ENCODE measurements around the gene RIPK3.
A peak's percentile ranks its signal among the peaks of the same experiment; 100 is the strongest.

The RIPK3 gene

GRCh38 chr14:24348186-24348585 lies 8.4 kb upstream of the RIPK3 start:
- no peak overlapping the region for H3K4me3 ChIP-seq (ENCODE audit: low read depth in 1 of 2, low read length in 2 of 2)
- H3K9me3 ChIP-seq (ENCODE audit: control insufficient read depth in 1 of 2, low read length in 2 of 2) = no peaks in the 10 kb centered on the region
- H3K4me1 ChIP-seq (ENCODE audit: control insufficient read depth in 1 of 2, insufficient read depth in 2 of 2, low read length in 2 of 2) = peaks cover 12 to 17% of the 10 kb centered on the region in 2 donors
- H3K9ac ChIP-seq (ENCODE audit: low read depth in 1 of 2, low read length in 2 of 2) = no peak overlapping the region
- H3K27me3 ChIP-seq (ENCODE audit: control insufficient read depth in 1 of 2, insufficient read depth in 2 of 2, low read length in 2 of 2) = peaks cover 0 to 4% of the 10 kb centered on the region in 2 donors
- no peaks in the 10 kb centered on the region for H3K36me3 ChIP-seq (ENCODE audit: control insufficient read depth in 1 of 2, insufficient read depth in 2 of 2, low read length in 2 of 2)
- no peak overlapping the region for H3K27ac ChIP-seq (ENCODE audit: low read depth, low read length)

- Histone ChIP-seq H3K27me3 (ENCODE audit: control insufficient read depth in 1 of 2, insufficient read depth in 2 of 2, low read length in 2 of 2) (peaks cover 0 to 4% of the 10 kb centered on the region in 2 donors), H3K4me1 (ENCODE audit: control insufficient read depth in 1 of 2, insufficient read depth in 2 of 2, low read length in 2 of 2) (peaks cover 12 to 17% of the 10 kb centered on the region in 2 donors), H3K9ac (ENCODE audit: low read depth in 1 of 2, low read length in 2 of 2) (no peak overlapping the region), H3K4me3 (ENCODE audit: low read depth in 1 of 2, low read length in 2 of 2) (no peak overlapping the region), H3K36me3 (ENCODE audit: control insufficient read depth in 1 of 2, insufficient read depth in 2 of 2, low read length in 2 of 2) (no peaks in the 10 kb centered on the region), H3K9me3 (ENCODE audit: control insufficient read depth in 1 of 2, low read length in 2 of 2) (no peaks in the 10 kb centered on the region), H3K27ac (ENCODE audit: low read depth, low read length) (no peak overlapping the region)
These were observed 7.3 kb upstream of the RIPK3 start for GRCh38 chr14:24347134-24347533.

GRCh38 chr14:24343795-24344660 lies 4.2 kb upstream of the RIPK3 start:
- H3K9me3 ChIP-seq (ENCODE audit: control insufficient read depth in 1 of 2, low read length in 2 of 2) = no peaks in the 10 kb centered on the region
- H3K27me3 ChIP-seq (ENCODE audit: control insufficient read depth in 1 of 2, insufficient read depth in 2 of 2, low read length in 2 of 2) = no peaks in the 10 kb centered on the region
- no peak overlapping the region for H3K27ac ChIP-seq (ENCODE audit: low read depth, low read length)
- H3K4me3 ChIP-seq (ENCODE audit: low read depth in 1 of 2, low read length in 2 of 2) = no peak overlapping the region
- no peak overlapping the region for H3K9ac ChIP-seq (ENCODE audit: low read depth in 1 of 2, low read length in 2 of 2)
- no peaks in the 10 kb centered on the region for H3K36me3 ChIP-seq (ENCODE audit: control insufficient read depth in 1 of 2, insufficient read depth in 2 of 2, low read length in 2 of 2)
- peaks cover 19 to 20% of the 10 kb centered on the region in 2 donors for H3K4me1 ChIP-seq (ENCODE audit: control insufficient read depth in 1 of 2, insufficient read depth in 2 of 2, low read length in 2 of 2)

- H3K4me3 ChIP-seq (ENCODE audit: low read depth in 1 of 2, low read length in 2 of 2) = no peak overlapping the region
- H3K27me3 ChIP-seq (ENCODE audit: control insufficient read depth in 1 of 2, insufficient read depth in 2 of 2, low read length in 2 of 2) = no peaks in the 10 kb centered on the region
- H3K36me3 ChIP-seq (ENCODE audit: control insufficient read depth in 1 of 2, insufficient read depth in 2 of 2, low read length in 2 of 2) = peaks cover 2 to 4% of the 10 kb centered on the region in 2 donors
- H3K9ac ChIP-seq (ENCODE audit: low read depth in 1 of 2, low read length in 2 of 2) = no peak overlapping the region
- H3K27ac ChIP-seq (ENCODE audit: low read depth, low read length) = no peak overlapping the region
- no peaks in the 10 kb centered on the region for H3K9me3 ChIP-seq (ENCODE audit: control insufficient read depth in 1 of 2, low read length in 2 of 2)
- peaks cover 30% of the 10 kb centered on the region in 2 donors for H3K4me1 ChIP-seq (ENCODE audit: control insufficient read depth in 1 of 2, insufficient read depth in 2 of 2, low read length in 2 of 2)
These were observed 3.1 kb upstream of the RIPK3 start for GRCh38 chr14:24342889-24343288.

- no peaks in the 10 kb centered on the region for H3K9me3 ChIP-seq (ENCODE audit: control insufficient read depth in 1 of 2, low read length in 2 of 2)
- no peak overlapping the region for H3K27ac ChIP-seq (ENCODE audit: low read depth, low read length)
- H3K4me1 ChIP-seq (ENCODE audit: control insufficient read depth in 1 of 2, insufficient read depth in 2 of 2, low read length in 2 of 2) = peaks cover 21 to 22% of the 10 kb centered on the region in 2 donors
- no peak overlapping the region for H3K9ac ChIP-seq (ENCODE audit: low read depth in 1 of 2, low read length in 2 of 2)
- H3K36me3 ChIP-seq (ENCODE audit: control insufficient read depth in 1 of 2, insufficient read depth in 2 of 2, low read length in 2 of 2) = peaks cover 7 to 25% of the 10 kb centered on the region in 2 donors
- peaks cover 0 to 5% of the 10 kb centered on the region in 2 donors for H3K27me3 ChIP-seq (ENCODE audit: control insufficient read depth in 1 of 2, insufficient read depth in 2 of 2, low read length in 2 of 2)
- H3K4me3 ChIP-seq (ENCODE audit: low read depth in 1 of 2, low read length in 2 of 2) = no peak overlapping the region
These were observed 815 bp upstream of the RIPK3 start for GRCh38 chr14:24340606-24341005.

- peak overlapping the region; percentile 88 to 90 for H3K9ac ChIP-seq (ENCODE audit: low read depth in 1 of 2, low read length in 2 of 2)
- no peak overlapping the region for H3K27ac ChIP-seq (ENCODE audit: low read depth, low read length)
- peaks cover 7 to 25% of the 10 kb centered on the region in 2 donors for H3K36me3 ChIP-seq (ENCODE audit: control insufficient read depth in 1 of 2, insufficient read depth in 2 of 2, low read length in 2 of 2)
- peaks cover 30 to 33% of the 10 kb centered on the region in 2 donors for H3K4me1 ChIP-seq (ENCODE audit: control insufficient read depth in 1 of 2, insufficient read depth in 2 of 2, low read length in 2 of 2)
- peak overlapping the region; percentile 88 to 95 for H3K4me3 ChIP-seq (ENCODE audit: low read depth in 1 of 2, low read length in 2 of 2)
- H3K9me3 ChIP-seq (ENCODE audit: control insufficient read depth in 1 of 2, low read length in 2 of 2) = no peaks in the 10 kb centered on the region
- H3K27me3 ChIP-seq (ENCODE audit: control insufficient read depth in 1 of 2, insufficient read depth in 2 of 2, low read length in 2 of 2) = peaks cover 8 to 23% of the 10 kb centered on the region in 2 donors
These were observed 948 bp downstream of the RIPK3 start for GRCh38 chr14:24338843-24339242.

GRCh38 chr14:24337824-24338175 lies 2.0 kb downstream of the RIPK3 start:
- Histone ChIP-seq H3K4me1 (ENCODE audit: control insufficient read depth in 1 of 2, insufficient read depth in 2 of 2, low read length in 2 of 2) (peaks cover 37% of the 10 kb centered on the region in 2 donors), H3K4me3 (ENCODE audit: low read depth in 1 of 2, low read length in 2 of 2) (no peak overlapping the region), H3K9ac (ENCODE audit: low read depth in 1 of 2, low read length in 2 of 2) (no peak overlapping the region), H3K36me3 (ENCODE audit: control insufficient read depth in 1 of 2, insufficient read depth in 2 of 2, low read length in 2 of 2) (peaks cover 7 to 25% of the 10 kb centered on the region in 2 donors), H3K9me3 (ENCODE audit: control insufficient read depth in 1 of 2, low read length in 2 of 2) (no peaks in the 10 kb centered on the region), H3K27me3 (ENCODE audit: control insufficient read depth in 1 of 2, insufficient read depth in 2 of 2, low read length in 2 of 2) (peaks cover 8 to 23% of the 10 kb centered on the region in 2 donors), H3K27ac (ENCODE audit: low read depth, low read length) (no peak overlapping the region)

- Histone ChIP-seq H3K9ac (ENCODE audit: low read depth in 1 of 2, low read length in 2 of 2) (no peak overlapping the region), H3K4me1 (ENCODE audit: control insufficient read depth in 1 of 2, insufficient read depth in 2 of 2, low read length in 2 of 2) (peaks cover 42% of the 10 kb centered on the region in 2 donors), H3K27ac (ENCODE audit: low read depth, low read length) (no peak overlapping the region), H3K4me3 (ENCODE audit: low read depth in 1 of 2, low read length in 2 of 2) (no peak overlapping the region), H3K9me3 (ENCODE audit: control insufficient read depth in 1 of 2, low read length in 2 of 2) (no peaks in the 10 kb centered on the region), H3K27me3 (ENCODE audit: control insufficient read depth in 1 of 2, insufficient read depth in 2 of 2, low read length in 2 of 2) (peaks cover 8 to 23% of the 10 kb centered on the region in 2 donors), H3K36me3 (ENCODE audit: control insufficient read depth in 1 of 2, insufficient read depth in 2 of 2, low read length in 2 of 2) (peaks cover 7 to 25% of the 10 kb centered on the region in 2 donors)
These were observed 2.5 kb downstream of the RIPK3 start for GRCh38 chr14:24337144-24337823.

GRCh38 chr14:24335461-24336171 lies 4.2 kb downstream of the RIPK3 start:
- Histone ChIP-seq H3K4me1 (ENCODE audit: control insufficient read depth in 1 of 2, insufficient read depth in 2 of 2, low read length in 2 of 2) (peaks cover 51% of the 10 kb centered on the region in 2 donors), H3K27me3 (ENCODE audit: control insufficient read depth in 1 of 2, insufficient read depth in 2 of 2, low read length in 2 of 2) (peaks cover 8 to 23% of the 10 kb centered on the region in 2 donors), H3K27ac (ENCODE audit: low read depth, low read length) (no peak overlapping the region), H3K9ac (ENCODE audit: low read depth in 1 of 2, low read length in 2 of 2) (no peak overlapping the region), H3K36me3 (ENCODE audit: control insufficient read depth in 1 of 2, insufficient read depth in 2 of 2, low read length in 2 of 2) (peaks cover 7 to 25% of the 10 kb centered on the region in 2 donors), H3K9me3 (ENCODE audit: control insufficient read depth in 1 of 2, low read length in 2 of 2) (no peaks in the 10 kb centered on the region), H3K4me3 (ENCODE audit: low read depth in 1 of 2, low read length in 2 of 2) (no peak overlapping the region)

All from duodenal mucosa (tissue), 2 donors.